SK-N-SH (cell line): ENCODE results near the gene RMDN2. TPM values are rescaled to one million over a fixed set of nuclear protein-coding genes. Genes with fewer than 3 reads are reported as not detected.
"Not testable (repeated sequence)": the region's sequence is repeated elsewhere in the genome, so short reads cannot be mapped to it uniquely, and the experiment has no call there.

Source experiments
- CTCF ChIA-PET: fragments of 300-600, 350-600 bp; formaldehyde crosslinking; extraction: SDS; loops from one replicate; lab custom pipeline; 2021; lab: Yijun Ruan, JAX
- POLR2A ChIA-PET: fragments of 350-600 bp; sonication (Branson Sonifier 250); formaldehyde crosslinking; extraction: SDS; loops from one replicate; lab custom pipeline; 2020; ENCODE audit warnings: antibody characterized with exemption, inconsistent platforms; lab: Yijun Ruan, JAX
- DNase-seq: peaks from one replicate; pipeline ENCODE4 v3.0.0; 2012
- H2AFZ ChIP-seq: fragments of 200-600 bp; sonication (generic); 2 replicates; pipeline ENCODE4 v1.8.1; 2016; ENCODE audit warnings: antibody characterized with exemption, mild to moderate bottlenecking, low read depth
- H3F3A ChIP-seq: fragments of 200-600 bp; sonication (generic); replicated peaks from 2 replicates; pipeline ENCODE3; 2016; ENCODE audit warnings: antibody characterized with exemption, mild to moderate bottlenecking; ENCODE audit not compliant: insufficient read depth
- H3K27ac ChIP-seq, 2 experiments: fragments of 200-500 bp in 1 of 2; fragments of 200-600 bp in 1 of 2; sonication (Bioruptor generic) in 1 of 2; sonication (generic), shearing (Covaris generic) in 1 of 2; 2 replicates each; pipeline versions ENCODE4 v1.5.1 to v1.6.1; 2014 to 2016; ENCODE audit warnings: low read depth in 2 of 2, inconsistent platforms in 1 of 2, low read length in 1 of 2, mild to moderate bottlenecking in 1 of 2, mixed read lengths in 1 of 2
- H3K27me3 ChIP-seq: fragments of 200-600 bp; sonication (generic), shearing (Covaris generic); 2 replicates; pipeline ENCODE4 v1.6.1; 2016; ENCODE audit warnings: mixed run types; ENCODE audit not compliant: insufficient read depth
- H3K36me3 ChIP-seq, 2 experiments: fragments of 200-500 bp in 1 of 2; fragments of 200-600 bp in 1 of 2; sonication (Bioruptor generic) in 1 of 2; sonication (generic) in 1 of 2; replicated peaks in 1 of 2; 2 replicates each; pipeline versions ENCODE3 to v1.5.1; 2014 to 2016; ENCODE audit warnings: low read length in 1 of 2, mild to moderate bottlenecking in 1 of 2; ENCODE audit not compliant: insufficient read depth in 2 of 2, control insufficient read depth in 1 of 2
- H3K4me1 ChIP-seq, 2 experiments: fragments of 200-500 bp in 1 of 2; fragments of 200-600 bp in 1 of 2; sonication (Bioruptor generic) in 1 of 2; sonication (generic), shearing (Covaris generic) in 1 of 2; 2 replicates each; pipeline versions ENCODE4 v1.5.1 to v1.6.1; 2014 to 2016; ENCODE audit warnings: low read depth in 1 of 2, low read length in 1 of 2, mixed run types in 1 of 2; ENCODE audit not compliant: insufficient read depth in 2 of 2, control insufficient read depth in 1 of 2
- H3K4me2 ChIP-seq: fragments of 200-600 bp; sonication (generic), shearing (Covaris generic); 2 replicates; pipeline ENCODE4 v1.6.1; 2017; ENCODE audit warnings: mixed run types
- H3K4me3 ChIP-seq, 2 experiments: fragments of 200-500 bp in 1 of 2; fragments of 200-600 bp in 1 of 2; sonication (Bioruptor generic) in 1 of 2; sonication (generic), shearing (Covaris generic) in 1 of 2; 2 replicates each; pipeline versions ENCODE4 v1.5.1 to v1.8.1; 2014 to 2016; ENCODE audit warnings: low read depth in 2 of 2, inconsistent platforms in 1 of 2, low read length in 1 of 2, mild to moderate bottlenecking in 1 of 2, mixed read lengths in 1 of 2, moderate library complexity in 1 of 2
- H3K79me2 ChIP-seq: fragments of 200-600 bp; sonication (generic); 2 replicates; pipeline ENCODE4 v1.8.1; 2017; ENCODE audit warnings: mild to moderate bottlenecking; ENCODE audit not compliant: insufficient read depth
- H3K9ac ChIP-seq: fragments of 200-600 bp; sonication (generic); 2 replicates; pipeline ENCODE4 v1.6.1; 2017; ENCODE audit warnings: mixed run types
- H3K9me2 ChIP-seq: fragments of 200-600 bp; sonication (generic); 2 replicates; pipeline ENCODE4 v1.6.1; 2017; ENCODE audit warnings: mixed run types
- H3K9me3 ChIP-seq: fragments of 200-600 bp; sonication (generic); 2 replicates; pipeline ENCODE4 v1.6.1; 2017; ENCODE audit warnings: mixed run types, mild to moderate bottlenecking, moderate library complexity
- H4K20me1 ChIP-seq: fragments of 200-600 bp; sonication (generic); 2 replicates; pipeline ENCODE4 v1.6.1; 2017; ENCODE audit warnings: mild to moderate bottlenecking, mixed run types; ENCODE audit not compliant: insufficient read depth
- CHD2 ChIP-seq: fragments of 150-350 bp; IDR thresholded peaks from 2 replicates; pipeline ENCODE4 v1.6.1; 2018; ENCODE audit warnings: low read length; ENCODE audit not compliant: partially characterized antibody
- FOXJ3 ChIP-seq: sonication (generic); formaldehyde crosslinking; IDR thresholded peaks from 2 replicates; pipeline ENCODE4 v1.5.1; 2020; ENCODE audit warnings: mild to moderate bottlenecking, missing genetic modification reagents
- RCOR1 ChIP-seq: fragments of 150-350 bp; IDR thresholded peaks from 2 replicates; pipeline ENCODE4 v1.6.1; 2017; ENCODE audit warnings: antibody characterized with exemption, low read length
- REST ChIP-seq: IDR thresholded peaks from 2 replicates; pipeline ENCODE4 v1.6.1; 2012; ENCODE audit warnings: mild to moderate bottlenecking, low read depth, low read length, moderate library complexity
- TAF1 ChIP-seq: IDR thresholded peaks from 2 replicates; pipeline ENCODE4 v1.6.1; 2012; ENCODE audit warnings: low read depth, mild to moderate bottlenecking, low read length, moderate library complexity, borderline replicate concordance
- WGBS: methylation state at CpG from one replicate; pipeline ENCODE4 v1.1.6; 2017; ENCODE audit warnings: low lambda C conversion rate; 5-methylcytosine and 5-hydroxymethylcytosine counted together
- polyA plus RNA-seq, 3 experiments: library from polyadenylated mRNA; depleted of rRNA; stranded (reverse); fragments of >200 nt; gene quantifications; 2 replicates each; pipeline ENCODE4 v1.2.3, GENCODE V29; 2012

RMDN2 gene
- polyA plus RNA-seq, 1 of the 3 experiments (the other 2 are of a cell fraction): 7.3 TPM

DNA sequence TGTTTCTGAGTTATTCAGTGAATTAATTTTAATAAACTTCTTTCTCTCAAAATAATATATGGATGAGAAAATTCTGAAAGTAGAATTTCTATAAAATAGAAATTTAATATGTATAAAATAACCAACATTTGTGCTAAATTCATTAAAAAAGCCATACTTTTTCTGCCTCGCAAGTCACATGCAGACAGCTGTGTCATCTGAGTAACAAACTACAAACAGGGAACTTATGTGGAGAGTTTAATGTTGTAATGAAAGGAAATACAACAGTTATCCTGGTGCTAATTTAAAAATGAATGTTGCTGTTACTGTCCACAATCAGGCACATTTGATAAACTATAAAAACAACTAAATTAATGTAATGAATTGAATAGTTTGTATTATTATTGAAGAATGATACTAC, 22.2 kb downstream of the RMDN2 start:
- Histone ChIP-seq H3K79me2 (no peaks in the 10 kb centered on the region), H3K27ac (no peak overlapping the region), H4K20me1 (no peaks in the 10 kb centered on the region), H3K9ac (no peak overlapping the region), H3K4me2 (no peak overlapping the region), H3F3A (no peaks in the 10 kb centered on the region), H3K4me1 (no peaks in the 10 kb centered on the region; a peak in 1 of 4 replicates), H2AFZ (no peak overlapping the region), H3K9me3 (no peaks in the 10 kb centered on the region), H3K36me3 (peaks cover 3 to 46% of the 10 kb centered on the region in 2 experiments), H3K27me3 (no peaks in the 10 kb centered on the region), H3K4me3 (no peak overlapping the region), H3K9me2 (no peaks in the 10 kb centered on the region)
- no peak for TF ChIP-seq RCOR1
- TF ChIP-seq TAF1: no peak
- TF ChIP-seq FOXJ3 (CRISPR knock-in tag): no peak
- TF ChIP-seq CHD2: no peak
- TF ChIP-seq REST: no peak
- 93% methylated on average over 1 of the region's 1 CpG for WGBS
- no peak for DNase-seq
- POLR2A ChIA-PET: no interaction called here
- CTCF ChIA-PET: interaction anchor here (1.1 kb wide), 1 partner anchor 12 kb away, joined by 3 read pairs; no protein-coding TSS in a partner anchor

DNA sequence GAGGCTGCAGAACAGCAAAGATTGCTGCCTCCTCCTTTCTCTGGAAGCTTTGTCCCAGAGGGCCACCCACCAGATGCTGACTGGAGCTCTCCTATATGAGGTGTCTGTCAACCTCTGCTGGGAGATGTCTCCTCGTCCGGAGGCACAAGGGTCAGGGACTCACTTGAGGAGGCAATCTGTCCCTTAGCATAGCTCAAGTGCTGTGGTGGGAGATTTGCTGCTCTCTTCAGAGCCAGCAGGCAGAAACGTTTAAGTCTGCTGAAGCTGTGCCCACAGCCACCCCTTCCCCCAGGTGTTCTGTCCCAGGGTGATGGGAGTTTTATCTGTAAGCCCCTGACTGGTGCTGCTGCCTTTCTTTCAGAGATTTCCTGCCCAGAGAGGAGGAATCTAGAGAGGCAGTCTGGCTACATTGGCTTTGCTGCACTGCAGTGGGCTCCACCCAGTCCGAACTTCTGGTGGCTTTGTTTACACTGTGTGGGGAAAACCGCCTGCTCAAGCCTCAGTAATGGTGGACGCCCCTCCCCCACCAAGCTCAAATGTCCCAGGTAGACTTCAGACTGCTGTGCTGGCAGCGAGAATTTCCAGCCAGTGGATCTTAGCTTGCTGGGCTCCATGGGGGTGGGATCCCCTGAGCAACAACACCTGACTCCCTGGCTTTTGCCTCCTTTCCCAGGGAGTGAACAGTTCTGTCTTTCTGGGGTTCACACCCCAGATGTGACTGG, 37.1 kb downstream of the RMDN2 start:
- CTCF ChIA-PET: interaction anchor here (1.4 to 2.3 kb wide), 2 partner anchors 10 to 20 kb away, joined by 5 read pairs; no protein-coding TSS in a partner anchor
- H3K27ac ChIP-seq, H4K20me1 ChIP-seq, H3K36me3 ChIP-seq, H3K4me2 ChIP-seq, H3K9me3 ChIP-seq, H3K4me1 ChIP-seq, DNase-seq, H3F3A ChIP-seq, H3K27me3 ChIP-seq, H3K4me3 ChIP-seq, POLR2A ChIA-PET, H3K79me2 ChIP-seq, H3K9ac ChIP-seq, H2AFZ ChIP-seq, H3K9me2 ChIP-seq: not testable (repeated sequence)
- WGBS: 58% methylated on average over 5 of the region's 7 CpGs

DNA sequence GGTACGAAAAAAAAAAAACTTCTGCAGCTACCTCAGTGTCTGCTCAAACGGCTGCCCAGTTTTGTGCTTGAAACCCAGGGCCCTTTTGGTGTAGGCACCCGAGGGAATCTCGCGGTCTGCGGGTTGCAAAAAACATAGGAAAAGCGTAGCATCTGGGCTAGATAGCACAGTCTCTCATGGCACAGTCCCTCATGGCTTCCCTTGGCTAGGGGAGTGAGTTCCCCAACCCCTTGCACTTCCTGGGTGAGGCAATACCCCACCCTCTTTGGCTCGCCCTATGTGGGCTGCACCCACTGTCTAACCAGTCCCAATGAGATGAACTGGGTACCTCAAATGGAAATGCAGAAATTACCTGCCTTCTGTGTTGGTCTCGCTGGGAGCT, 37.6 kb downstream of the RMDN2 start:
- H3K36me3 ChIP-seq, DNase-seq, H3K4me2 ChIP-seq, H4K20me1 ChIP-seq, H3K27me3 ChIP-seq, H3K9ac ChIP-seq, H2AFZ ChIP-seq, H3F3A ChIP-seq, POLR2A ChIA-PET, H3K9me2 ChIP-seq, H3K4me1 ChIP-seq, H3K27ac ChIP-seq, H3K4me3 ChIP-seq, H3K79me2 ChIP-seq, CTCF ChIA-PET, H3K9me3 ChIP-seq: not testable (repeated sequence)
- 60% methylated on average over 9 of the region's 9 CpGs for WGBS

DNA sequence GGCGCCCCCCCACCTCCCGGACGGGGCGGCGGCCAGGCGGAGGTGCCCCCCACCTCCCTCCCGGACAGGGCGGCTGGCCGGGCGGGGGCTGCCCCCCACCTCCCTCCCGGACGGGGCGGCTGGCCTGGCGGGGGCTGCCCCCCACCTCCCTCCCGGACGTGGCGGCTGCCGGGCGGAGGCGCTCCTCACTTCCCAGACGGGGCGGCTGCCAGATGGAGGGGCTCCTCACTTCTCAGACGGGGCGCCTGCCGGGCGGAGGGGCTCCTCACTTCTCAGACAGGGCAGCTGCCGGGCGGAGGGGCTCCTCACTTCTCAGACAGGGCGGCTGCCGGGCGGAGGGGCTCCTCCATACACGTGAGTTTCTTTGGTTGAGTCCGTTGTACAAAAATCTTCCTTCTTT, 38.8 kb downstream of the RMDN2 start:
- H3K79me2 ChIP-seq, POLR2A ChIA-PET, H3K9ac ChIP-seq, H3K4me1 ChIP-seq, H3F3A ChIP-seq, H3K36me3 ChIP-seq, CTCF ChIA-PET, H3K27me3 ChIP-seq, H2AFZ ChIP-seq, H3K9me2 ChIP-seq, H3K27ac ChIP-seq, DNase-seq, H4K20me1 ChIP-seq, H3K9me3 ChIP-seq, H3K4me3 ChIP-seq, H3K4me2 ChIP-seq: not testable (repeated sequence)
- 94% methylated on average over 13 of the region's 33 CpGs for WGBS
